SK-N-SH (cell line): ENCODE measurements around the gene BBX. TPM values are rescaled to one million over a fixed set of nuclear protein-coding genes. Genes with fewer than 3 reads are reported as not detected.
A peak's percentile ranks its signal among the peaks of the same experiment; 100 is the strongest.

Experiments
- CTCF ChIA-PET: fragments of 300-600, 350-600 bp; formaldehyde crosslinking; extraction: SDS; loops from one replicate; lab custom pipeline; 2021; lab: Yijun Ruan, JAX
- POLR2A ChIA-PET: fragments of 350-600 bp; sonication (Branson Sonifier 250); formaldehyde crosslinking; extraction: SDS; loops from one replicate; lab custom pipeline; 2020; ENCODE audit warnings: antibody characterized with exemption, inconsistent platforms; lab: Yijun Ruan, JAX
- DNase-seq: peaks from one replicate; pipeline ENCODE4 v3.0.0; 2012
- H2AFZ ChIP-seq: fragments of 200-600 bp; sonication (generic); 2 replicates; pipeline ENCODE4 v1.8.1; 2016; ENCODE audit warnings: antibody characterized with exemption, mild to moderate bottlenecking, low read depth
- H3F3A ChIP-seq: fragments of 200-600 bp; sonication (generic); replicated peaks from 2 replicates; pipeline ENCODE3; 2016; ENCODE audit warnings: antibody characterized with exemption, mild to moderate bottlenecking; ENCODE audit not compliant: insufficient read depth
- H3K27ac ChIP-seq, 2 experiments: fragments of 200-500 bp in 1 of 2; fragments of 200-600 bp in 1 of 2; sonication (Bioruptor generic) in 1 of 2; sonication (generic), shearing (Covaris generic) in 1 of 2; 2 replicates each; pipeline versions ENCODE4 v1.5.1 to v1.6.1; 2014 to 2016; ENCODE audit warnings: low read depth in 2 of 2, inconsistent platforms in 1 of 2, low read length in 1 of 2, mild to moderate bottlenecking in 1 of 2, mixed read lengths in 1 of 2
- H3K27me3 ChIP-seq: fragments of 200-600 bp; sonication (generic), shearing (Covaris generic); 2 replicates; pipeline ENCODE4 v1.6.1; 2016; ENCODE audit warnings: mixed run types; ENCODE audit not compliant: insufficient read depth
- H3K36me3 ChIP-seq, 2 experiments: fragments of 200-500 bp in 1 of 2; fragments of 200-600 bp in 1 of 2; sonication (Bioruptor generic) in 1 of 2; sonication (generic) in 1 of 2; replicated peaks in 1 of 2; 2 replicates each; pipeline versions ENCODE3 to v1.5.1; 2014 to 2016; ENCODE audit warnings: low read length in 1 of 2, mild to moderate bottlenecking in 1 of 2; ENCODE audit not compliant: insufficient read depth in 2 of 2, control insufficient read depth in 1 of 2
- H3K4me1 ChIP-seq, 2 experiments: fragments of 200-500 bp in 1 of 2; fragments of 200-600 bp in 1 of 2; sonication (Bioruptor generic) in 1 of 2; sonication (generic), shearing (Covaris generic) in 1 of 2; 2 replicates each; pipeline versions ENCODE4 v1.5.1 to v1.6.1; 2014 to 2016; ENCODE audit warnings: low read depth in 1 of 2, low read length in 1 of 2, mixed run types in 1 of 2; ENCODE audit not compliant: insufficient read depth in 2 of 2, control insufficient read depth in 1 of 2
- H3K4me2 ChIP-seq: fragments of 200-600 bp; sonication (generic), shearing (Covaris generic); 2 replicates; pipeline ENCODE4 v1.6.1; 2017; ENCODE audit warnings: mixed run types
- H3K4me3 ChIP-seq, 2 experiments: fragments of 200-500 bp in 1 of 2; fragments of 200-600 bp in 1 of 2; sonication (Bioruptor generic) in 1 of 2; sonication (generic), shearing (Covaris generic) in 1 of 2; 2 replicates each; pipeline versions ENCODE4 v1.5.1 to v1.8.1; 2014 to 2016; ENCODE audit warnings: low read depth in 2 of 2, inconsistent platforms in 1 of 2, low read length in 1 of 2, mild to moderate bottlenecking in 1 of 2, mixed read lengths in 1 of 2, moderate library complexity in 1 of 2
- H3K79me2 ChIP-seq: fragments of 200-600 bp; sonication (generic); 2 replicates; pipeline ENCODE4 v1.8.1; 2017; ENCODE audit warnings: mild to moderate bottlenecking; ENCODE audit not compliant: insufficient read depth
- H3K9ac ChIP-seq: fragments of 200-600 bp; sonication (generic); 2 replicates; pipeline ENCODE4 v1.6.1; 2017; ENCODE audit warnings: mixed run types
- H3K9me2 ChIP-seq: fragments of 200-600 bp; sonication (generic); 2 replicates; pipeline ENCODE4 v1.6.1; 2017; ENCODE audit warnings: mixed run types
- H3K9me3 ChIP-seq: fragments of 200-600 bp; sonication (generic); 2 replicates; pipeline ENCODE4 v1.6.1; 2017; ENCODE audit warnings: mixed run types, mild to moderate bottlenecking, moderate library complexity
- H4K20me1 ChIP-seq: fragments of 200-600 bp; sonication (generic); 2 replicates; pipeline ENCODE4 v1.6.1; 2017; ENCODE audit warnings: mild to moderate bottlenecking, mixed run types; ENCODE audit not compliant: insufficient read depth
- CHD2 ChIP-seq: fragments of 150-350 bp; IDR thresholded peaks from 2 replicates; pipeline ENCODE4 v1.6.1; 2018; ENCODE audit warnings: low read length; ENCODE audit not compliant: partially characterized antibody
- EZH2phosphoT487 ChIP-seq: fragments of 200-600 bp; sonication (generic); IDR thresholded peaks from 2 replicates; pipeline ENCODE4 v1.6.1; 2017; ENCODE audit warnings: low read depth, mixed run types, mild to moderate bottlenecking, antibody characterized with exemption, moderate library complexity, borderline replicate concordance
- FOSL2 ChIP-seq: IDR thresholded peaks from 2 replicates; pipeline ENCODE4 v1.4.0; 2012; ENCODE audit warnings: low read depth, mild to moderate bottlenecking, moderate library complexity, borderline replicate concordance
- FOXJ3 ChIP-seq: sonication (generic); formaldehyde crosslinking; IDR thresholded peaks from 2 replicates; pipeline ENCODE4 v1.5.1; 2020; ENCODE audit warnings: mild to moderate bottlenecking, missing genetic modification reagents
- GATA2 ChIP-seq: sonication (generic); formaldehyde crosslinking; IDR thresholded peaks from 2 replicates; pipeline ENCODE4 v1.5.0; 2020; ENCODE audit warnings: mild to moderate bottlenecking, missing genetic modification reagents
- MXI1 ChIP-seq: IDR thresholded peaks from 2 replicates; pipeline ENCODE4 v1.6.1; 2012; ENCODE audit warnings: mild to moderate bottlenecking, low read depth, low read length, improper control_type of control experiment
- POLR2AphosphoS5 ChIP-seq: IDR thresholded peaks from 2 replicates; pipeline ENCODE4 v1.6.1; 2012; ENCODE audit warnings: low read depth, low read length
- RFX5 ChIP-seq: IDR thresholded peaks from 2 replicates; pipeline ENCODE4 v1.6.1; 2012; ENCODE audit warnings: mild to moderate bottlenecking, improper control_type of control experiment, low read length
- SIN3A ChIP-seq: IDR thresholded peaks from 2 replicates; pipeline ENCODE4 v1.6.1; 2012; ENCODE audit warnings: low read depth, mild to moderate bottlenecking, low read length, moderate library complexity, borderline replicate concordance
- TAF1 ChIP-seq: IDR thresholded peaks from 2 replicates; pipeline ENCODE4 v1.6.1; 2012; ENCODE audit warnings: low read depth, mild to moderate bottlenecking, low read length, moderate library complexity, borderline replicate concordance
- WGBS: methylation state at CpG from one replicate; pipeline ENCODE4 v1.1.6; 2017; ENCODE audit warnings: low lambda C conversion rate; 5-methylcytosine and 5-hydroxymethylcytosine counted together
- polyA plus RNA-seq, 3 experiments: library from polyadenylated mRNA; depleted of rRNA; stranded (reverse); fragments of >200 nt; gene quantifications; 2 replicates each; pipeline ENCODE4 v1.2.3, GENCODE V29; 2012
- TF ChIP-seq, protein P1 (sequence below): IDR thresholded peaks from 2 replicates; pipeline ENCODE4 v1.4.0; 2012; ENCODE audit warnings: low read depth, borderline replicate concordance
- TF ChIP-seq, protein P2 (sequence below): fragments of 150-350 bp; IDR thresholded peaks from 2 replicates; pipeline ENCODE4 v1.6.1; 2016; ENCODE audit warnings: mild to moderate bottlenecking, low read depth, low read length
- TF ChIP-seq, protein P3 (sequence below): IDR thresholded peaks from 2 replicates; pipeline ENCODE4 v1.4.0; 2012; ENCODE audit warnings: low read depth
- TF ChIP-seq, protein P4 (sequence below): IDR thresholded peaks from 2 replicates; pipeline ENCODE4; 2012

Gene BBX
- polyA plus RNA-seq (2012; rRNA removed) = 13.7 and 14.2 TPM in 2 replicates
- polyA plus RNA-seq (2012; cell fraction: cytosol; rRNA removed) = 18.4 and 18.8 TPM in 2 replicates
- 11.8 and 21.9 TPM in 2 replicates for polyA plus RNA-seq (2012; cell fraction: nucleus; rRNA removed)

DNA sequence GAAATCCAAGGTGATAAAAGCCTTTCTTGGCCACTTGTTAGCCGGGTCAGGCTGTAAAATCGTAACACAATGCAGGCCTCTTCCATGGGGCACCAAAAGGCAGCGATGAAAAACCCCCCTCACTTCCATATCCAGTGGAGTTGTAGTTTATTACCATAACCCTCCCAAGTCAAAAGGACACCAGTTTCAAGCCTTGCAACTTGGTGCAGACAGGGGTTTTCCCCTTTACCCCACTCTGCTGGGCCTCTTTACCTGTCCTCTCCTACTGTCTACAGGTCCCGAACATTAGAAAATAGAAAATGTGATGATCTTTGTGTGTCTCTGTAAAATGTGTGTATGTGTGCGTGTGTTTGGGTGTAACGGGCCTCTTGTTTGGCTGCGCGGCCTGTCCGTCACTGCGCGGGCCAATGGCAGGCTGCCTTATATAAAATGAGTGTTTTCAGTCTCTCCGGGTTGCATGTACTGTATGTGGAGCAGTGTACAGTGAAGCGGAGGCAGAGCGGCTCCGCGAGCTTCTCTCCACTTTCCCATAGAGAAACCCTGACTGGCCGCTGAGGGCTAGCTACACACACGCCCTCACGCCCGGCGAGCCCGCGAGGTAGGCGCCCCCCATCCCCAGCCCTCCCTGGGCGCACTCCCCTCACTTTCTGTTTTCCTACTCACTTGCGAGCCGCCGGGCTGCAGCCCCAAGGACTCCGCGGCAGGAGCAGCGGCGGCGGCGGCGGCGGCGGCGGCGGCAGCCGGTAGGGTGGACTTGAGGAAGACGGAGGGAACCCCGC lies at the start of gene BBX:
Gene BBX (plus strand): TSS at position 453 of the 779 bp plus-strand sequence. CDS start 187,499 bp downstream, outside the sequence.
- H3K36me3 ChIP-seq = peaks cover 7 to 10% of the 10 kb centered on the region in 2 experiments
- H3K4me2 ChIP-seq = peak within 1 kb of the TSS; percentile 97
- H3K4me3 ChIP-seq = peak within 1 kb of the TSS; percentile 78 to 89
- 1% methylated on average over 42 of the region's 42 CpGs for WGBS
- H3K4me1 ChIP-seq = peaks cover 6 to 9% of the 10 kb centered on the region in 2 experiments; a peak in 3 of 4 replicates
- H3K27me3 ChIP-seq = no peaks in the 10 kb centered on the region
- H3K27ac ChIP-seq = peak within 1 kb of the TSS; percentile 86 to 92
- peak; percentile 83 for DNase-seq
- peaks cover 24% of the 10 kb centered on the region for H3K79me2 ChIP-seq
- H3K9ac ChIP-seq = peak within 1 kb of the TSS; percentile 85
- ChIA-PET POLR2A (interaction anchor here (1.0 kb wide), 1 partner anchor 91 kb away, joined by 5 read pairs; no protein-coding TSS in a partner anchor), CTCF (no interaction called here)
- H3F3A ChIP-seq = peaks cover 9% of the 10 kb centered on the region
- no peaks in the 10 kb centered on the region for H3K9me2 ChIP-seq
- TF ChIP-seq FOSL2 (no peak), CHD2 (peak; percentile 79), EZH2phosphoT487 (no peak), RFX5 (peak; percentile 62; the same call in 1 of the 2 replicates), POLR2AphosphoS5 (peak; percentile 78), SIN3A (peak; percentile 52; the same call in 1 of the 2 replicates), GATA2 (CRISPR knock-in tag) (no peak), FOXJ3 (CRISPR knock-in tag) (no peak), TAF1 (peak; percentile 82), MXI1 (peak; percentile 58; the same call in 1 of the 2 replicates)
- TF ChIP-seq, protein P1, sequence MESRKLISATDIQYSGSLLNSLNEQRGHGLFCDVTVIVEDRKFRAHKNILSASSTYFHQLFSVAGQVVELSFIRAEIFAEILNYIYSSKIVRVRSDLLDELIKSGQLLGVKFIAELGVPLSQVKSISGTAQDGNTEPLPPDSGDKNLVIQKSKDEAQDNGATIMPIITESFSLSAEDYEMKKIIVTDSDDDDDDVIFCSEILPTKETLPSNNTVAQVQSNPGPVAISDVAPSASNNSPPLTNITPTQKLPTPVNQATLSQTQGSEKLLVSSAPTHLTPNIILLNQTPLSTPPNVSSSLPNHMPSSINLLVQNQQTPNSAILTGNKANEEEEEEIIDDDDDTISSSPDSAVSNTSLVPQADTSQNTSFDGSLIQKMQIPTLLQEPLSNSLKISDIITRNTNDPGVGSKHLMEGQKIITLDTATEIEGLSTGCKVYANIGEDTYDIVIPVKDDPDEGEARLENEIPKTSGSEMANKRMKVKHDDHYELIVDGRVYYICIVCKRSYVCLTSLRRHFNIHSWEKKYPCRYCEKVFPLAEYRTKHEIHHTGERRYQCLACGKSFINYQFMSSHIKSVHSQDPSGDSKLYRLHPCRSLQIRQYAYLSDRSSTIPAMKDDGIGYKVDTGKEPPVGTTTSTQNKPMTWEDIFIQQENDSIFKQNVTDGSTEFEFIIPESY = 0 out of 2 replicates have a peak, but pooled peaks have one; percentile 34
- TF ChIP-seq, protein P2, sequence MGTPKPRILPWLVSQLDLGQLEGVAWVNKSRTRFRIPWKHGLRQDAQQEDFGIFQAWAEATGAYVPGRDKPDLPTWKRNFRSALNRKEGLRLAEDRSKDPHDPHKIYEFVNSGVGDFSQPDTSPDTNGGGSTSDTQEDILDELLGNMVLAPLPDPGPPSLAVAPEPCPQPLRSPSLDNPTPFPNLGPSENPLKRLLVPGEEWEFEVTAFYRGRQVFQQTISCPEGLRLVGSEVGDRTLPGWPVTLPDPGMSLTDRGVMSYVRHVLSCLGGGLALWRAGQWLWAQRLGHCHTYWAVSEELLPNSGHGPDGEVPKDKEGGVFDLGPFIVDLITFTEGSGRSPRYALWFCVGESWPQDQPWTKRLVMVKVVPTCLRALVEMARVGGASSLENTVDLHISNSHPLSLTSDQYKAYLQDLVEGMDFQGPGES = peak; percentile 85
- TF ChIP-seq, protein P3, sequence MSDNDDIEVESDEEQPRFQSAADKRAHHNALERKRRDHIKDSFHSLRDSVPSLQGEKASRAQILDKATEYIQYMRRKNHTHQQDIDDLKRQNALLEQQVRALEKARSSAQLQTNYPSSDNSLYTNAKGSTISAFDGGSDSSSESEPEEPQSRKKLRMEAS = peak; percentile 40; the same call in 1 of the 2 replicates
- TF ChIP-seq, protein P4, sequence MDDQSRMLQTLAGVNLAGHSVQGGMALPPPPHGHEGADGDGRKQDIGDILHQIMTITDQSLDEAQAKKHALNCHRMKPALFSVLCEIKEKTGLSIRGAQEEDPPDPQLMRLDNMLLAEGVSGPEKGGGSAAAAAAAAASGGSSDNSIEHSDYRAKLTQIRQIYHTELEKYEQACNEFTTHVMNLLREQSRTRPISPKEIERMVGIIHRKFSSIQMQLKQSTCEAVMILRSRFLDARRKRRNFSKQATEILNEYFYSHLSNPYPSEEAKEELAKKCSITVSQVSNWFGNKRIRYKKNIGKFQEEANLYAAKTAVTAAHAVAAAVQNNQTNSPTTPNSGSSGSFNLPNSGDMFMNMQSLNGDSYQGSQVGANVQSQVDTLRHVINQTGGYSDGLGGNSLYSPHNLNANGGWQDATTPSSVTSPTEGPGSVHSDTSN = peak; percentile 100
- H4K20me1 ChIP-seq = no peaks in the 10 kb centered on the region
- no peaks in the 10 kb centered on the region for H3K9me3 ChIP-seq
- H2AFZ ChIP-seq = peak within 1 kb of the TSS; percentile 96
